B cell (primary cell): ENCODE measurements around the gene SLC7A10. TPM values are rescaled to one million over a fixed set of nuclear protein-coding genes. Genes with fewer than 3 reads are reported as not detected.

Experiments
- ATAC-seq: fragments of 200-7000 bp; cut with Tn5 transposase; one replicate; pipeline ENCODE4 v1.10.0; 2021; ENCODE audit warnings: low read depth, mild to moderate bottlenecking, moderate number of reproducible peaks, moderate library complexity
- CTCF ChIA-PET: fragments of 350-600 bp; sonication (Branson Sonifier 250); formaldehyde crosslinking; loops from one replicate; lab custom pipeline; 2021; ENCODE audit warnings: antibody characterized with exemption, inconsistent platforms; lab: Charles Lee
- POLR2A ChIA-PET: fragments of 350-600 bp; sonication (Branson Sonifier 250); formaldehyde crosslinking; loops from one replicate; lab custom pipeline; 2021; ENCODE audit warnings: antibody characterized with exemption; lab: Charles Lee
- DNase-seq: peaks from one replicate; pipeline ENCODE4 v3.0.0; 2013
- H2AFZ ChIP-seq: 2 replicates; pipeline ENCODE4 v1.6.1; 2012; ENCODE audit warnings: mild to moderate bottlenecking, low read depth, low read length; ENCODE audit not compliant: insufficient read depth, poor library complexity, severe bottlenecking
- H3K27ac ChIP-seq, 2 donors: 1 replicate in 1 of 2; 2 replicates in 1 of 2; pipeline ENCODE4 v1.5.1; 2012 to 2013; ENCODE audit warnings: low read length in 2 of 2, mild to moderate bottlenecking in 2 of 2, moderate library complexity in 1 of 2
- H3K27me3 ChIP-seq, 4 experiments: fragments of 200-600 bp in 1 of 4; sonication (generic) in 1 of 4; replicated peaks in 1 of 4; 1 replicate in 2 of 4; 2 replicates in 2 of 4; pipeline versions ENCODE4 v1.6.1 to v1.7.0; 2013 to 2016; ENCODE audit warnings: low read length in 3 of 4, mild to moderate bottlenecking in 2 of 4, mixed read lengths in 1 of 4, moderate library complexity in 1 of 4; ENCODE audit not compliant: insufficient read depth in 4 of 4, control insufficient read depth in 3 of 4; ENCODE audit errors: control extremely low read depth in 1 of 4
- H3K36me3 ChIP-seq, 2 experiments: replicated peaks in 1 of 2; 1 replicate in 1 of 2; 2 replicates in 1 of 2; pipeline versions ENCODE4 v1.6.1 to v1.7.1; 2013; ENCODE audit warnings: low read length in 1 of 2; ENCODE audit not compliant: insufficient read depth in 2 of 2, control insufficient read depth in 1 of 2; ENCODE audit errors: control extremely low read depth in 1 of 2, extremely low read depth in 1 of 2
- H3K4me1 ChIP-seq, 2 donors: fragments of 200-600 bp in 1 of 2; sonication (generic) in 1 of 2; 1 replicate in 1 of 2; 2 replicates in 1 of 2; pipeline versions ENCODE4 v1.5.1 to v1.6.1; 2013 to 2017; ENCODE audit warnings: low read length in 2 of 2; ENCODE audit not compliant: control insufficient read depth in 2 of 2, insufficient read depth in 2 of 2
- H3K4me2 ChIP-seq: replicated peaks from 2 replicates; pipeline ENCODE3; 2012; ENCODE audit warnings: mild to moderate bottlenecking, low read depth, low read length; ENCODE audit not compliant: poor library complexity, severe bottlenecking
- H3K4me3 ChIP-seq, 5 experiments: fragments of 200-600 bp in 1 of 5; sonication (generic) in 1 of 5; 1 replicate in 3 of 5; 2 replicates in 2 of 5; pipeline versions ENCODE4 v1.5.1 to v1.7.0; 2011 to 2016; ENCODE audit warnings: low read length in 4 of 5, mild to moderate bottlenecking in 4 of 5, low read depth in 2 of 5, control low read depth in 1 of 5, moderate library complexity in 1 of 5; ENCODE audit not compliant: insufficient read depth in 1 of 5; ENCODE audit errors: control extremely low read depth in 1 of 5, extremely low read depth in 1 of 5
- H3K79me2 ChIP-seq: fragments of 200-600 bp; sonication (generic); one replicate; pipeline ENCODE4 v1.6.0; 2016; ENCODE audit warnings: low read length; ENCODE audit not compliant: control insufficient read depth, insufficient read depth
- H3K9ac ChIP-seq: fragments of 200-600 bp; sonication (generic); 2 replicates; pipeline ENCODE4 v1.6.1; 2017; ENCODE audit warnings: mild to moderate bottlenecking, low read length, moderate library complexity
- H3K9me3 ChIP-seq, 3 donors: one replicate each; pipeline versions ENCODE4 v1.6.1 to v1.7.1; 2013; ENCODE audit warnings: low read length in 2 of 3; ENCODE audit not compliant: control insufficient read depth in 2 of 3, insufficient read depth in 1 of 3; ENCODE audit errors: control extremely low read depth in 1 of 3
- H4K20me1 ChIP-seq: 2 replicates; pipeline ENCODE4 v1.6.0; 2012; ENCODE audit warnings: mild to moderate bottlenecking, low read length; ENCODE audit not compliant: insufficient read depth, control insufficient read depth, poor library complexity, severe bottlenecking
- H3K27ac Mint-ChIP-seq: one replicate; pipeline ENCODE4 v1.8.0; 2021; ENCODE audit warnings: mixed read lengths
- H3K27me3 Mint-ChIP-seq: one replicate; pipeline ENCODE4 v1.8.0; 2021; ENCODE audit warnings: mixed read lengths
- H3K4me1 Mint-ChIP-seq: one replicate; pipeline ENCODE4 v1.8.0; 2021; ENCODE audit warnings: mixed read lengths
- H3K4me3 Mint-ChIP-seq: one replicate; pipeline ENCODE4 v1.8.0; 2021; ENCODE audit warnings: mixed read lengths
- H3K9me3 Mint-ChIP-seq: one replicate; pipeline ENCODE4 v1.8.0; 2022; ENCODE audit warnings: mixed read lengths; ENCODE audit not compliant: insufficient read depth
- CTCF ChIP-seq: fragments of 200-600 bp; IDR thresholded peaks from one replicate; pipeline ENCODE4 v1.8.0; 2022; ENCODE audit warnings: antibody characterized with exemption, mild to moderate bottlenecking
- EZH2 ChIP-seq: IDR thresholded peaks from 2 replicates; pipeline ENCODE4 v1.6.1; 2012; ENCODE audit warnings: borderline replicate concordance, low read depth, mild to moderate bottlenecking, moderate library complexity, low read length; ENCODE audit not compliant: insufficient read depth, poor library complexity, severe bottlenecking
- WGBS: methylation state at CpG from one replicate; pipeline ENCODE4 v1.1.5; 2013; ENCODE audit warnings: missing lambda C conversion rate; ENCODE audit not compliant: insufficient coverage; 5-methylcytosine and 5-hydroxymethylcytosine counted together
- intact Hi-C: fragments of 100-400 bp; cut with micrococcal nuclease; formaldehyde crosslinking; loops from one replicate; pipeline ENCODE4 v1.10.0; 2022
- polyA plus RNA-seq: library from polyadenylated mRNA; depleted of rRNA; stranded (reverse); fragments of >200 nt; gene quantifications from 2 replicates; pipeline ENCODE4 v1.2.3, GENCODE V29; 2012
- total RNA-seq, 2 donors: library from RNA; stranded (reverse); fragments of 120-200 nt in 1 of 2; gene quantifications; 1 replicate in 1 of 2; 2 replicates in 1 of 2; pipeline versions ENCODE4 v1.2.3 to v1.2.4, GENCODE V29; 2013 to 2022

Gene SLC7A10
- total and polyA plus RNA-seq, 2 donors (not counting 1 experiment from before 2014, with no cell fraction given), result not detected

GRCh38 chr19:33177417-33177979 lies 48.2 kb downstream of the SLC7A10 start:
- peak overlapping the region; percentile 95 for H3K9ac ChIP-seq
- H3K4me2 ChIP-seq, result peak overlapping the region; percentile 87

More at GRCh38 chr19:33177417-33177979, 48.2 kb downstream of the SLC7A10 start:
- Histone ChIP-seq H3K27ac (peak overlapping the region; percentile 83 to 96), H3K4me3 (peak overlapping the region; percentile 43 to 97 (median 90)), H3K9me3 (no peaks in the 10 kb centered on the region), H3K27me3 (no peaks in the 10 kb centered on the region), H3K79me2 (peaks cover 14% of the 10 kb centered on the region), H2AFZ (peak overlapping the region; percentile 96), H3K36me3 (no peaks in the 10 kb centered on the region), H4K20me1 (no peaks in the 10 kb centered on the region), H3K4me1 (peaks cover 12 to 34% of the 10 kb centered on the region in 2 donors)
- intact Hi-C loops, result loop anchor here (1.0 to 2.0 kb wide), 8 partner anchors 33 to 1187 kb away; partner anchors contain the start of genes CEBPA, GPATCH1, GPI and PDCD5
- no peak for DNase-seq
- Mint-ChIP-seq H3K9me3 (no peaks in the 10 kb centered on the region), H3K27me3 (peaks cover 3% of the 10 kb centered on the region), H3K4me1 (peaks cover 30% of the 10 kb centered on the region), H3K4me3 (peak overlapping the region; percentile 97), H3K27ac (peak overlapping the region; percentile 100)
- ChIA-PET POLR2A (interaction anchor here (1.0 to 2.1 kb wide), 4 partner anchors 33 to 772 kb away, joined by 3 to 10 read pairs (median 4); partner anchors contain the start of genes CEBPG and DPY19L3), CTCF (interaction anchor here (0.9 to 3.1 kb wide), 10 partner anchors 33 to 230 kb away, joined by 3 to 14 read pairs (median 4); partner anchors contain the start of genes CEBPA and GPATCH1)
- TF ChIP-seq EZH2, result no peak
- TF ChIP-seq CTCF, result peak; percentile 78
- ATAC-seq, result peak; percentile 51
- WGBS, result under 1% methylated on average over 37 of the region's 38 CpGs
